Right atrium auricular region (tissue), 2 donors: ENCODE measurements around the gene TANGO2. TPM values are rescaled to one million over a fixed set of nuclear protein-coding genes. Genes with fewer than 3 reads are reported as not detected.

Experiments used
- DNase-seq: peaks from one replicate; pipeline ENCODE4 v3.0.0-alpha.2; 2019; ENCODE audit warnings: low spot score
- H3K27ac ChIP-seq, 2 donors: fragments of 200-600 bp; sonication (generic); 1 replicate in 1 of 2; 2 replicates in 1 of 2; pipeline ENCODE4 v1.5.1; 2016 to 2019
- H3K27me3 ChIP-seq, 2 donors: fragments of 200-600 bp; sonication (generic); one replicate each; pipeline versions ENCODE4 v1.5.1 to v1.6.0; 2017 to 2019
- H3K36me3 ChIP-seq: fragments of 200-600 bp; sonication (generic); one replicate; pipeline ENCODE4 v1.5.1; 2016
- H3K4me1 ChIP-seq, 2 donors: fragments of 200-600 bp; sonication (generic); one replicate each; pipeline versions ENCODE4 v1.5.1 to v1.6.0; 2017 to 2019
- H3K4me3 ChIP-seq, 2 donors: fragments of 200-600 bp; sonication (generic); 1 replicate in 1 of 2; 2 replicates in 1 of 2; pipeline ENCODE4 v1.5.1; 2017 to 2019; ENCODE audit warnings: mild to moderate bottlenecking in 1 of 2, moderate library complexity in 1 of 2
- H3K9me3 ChIP-seq, 2 donors: fragments of 200-600 bp; sonication (generic); one replicate each; pipeline ENCODE4 v1.5.1; 2019
- CTCF ChIP-seq, 2 donors: fragments of 200-600 bp; sonication (generic); IDR thresholded peaks; one replicate each; pipeline ENCODE4 v1.5.1; 2019; ENCODE audit warnings: antibody characterized with exemption in 2 of 2
- total RNA-seq, 2 donors: library from RNA; depleted of rRNA; stranded (reverse); fragments of >200 nt; gene quantifications; one replicate each; pipeline ENCODE4 v1.1.0, GENCODE V29; 2016

The TANGO2 gene
- total RNA-seq, 2 donors from 2014 or later, result 95.2 to 101 TPM

GRCh38 chr22:20062043-20062765 is 41.3 kb downstream of the TANGO2 start:
- Histone ChIP-seq H3K4me1 (peaks cover 0 to 7% of the 10 kb centered on the region in 2 donors), H3K9me3 (no peaks in the 10 kb centered on the region), H3K27me3 (no peaks in the 10 kb centered on the region), H3K36me3 (peaks cover 43% of the 10 kb centered on the region), H3K4me3 (no peak overlapping the region), H3K27ac (no peak overlapping the region)
- no peak for TF ChIP-seq CTCF (IDR thresholded peaks at IDR 0.05)
- DNase-seq, result no peak

- Histone ChIP-seq H3K27me3 (no peaks in the 10 kb centered on the region), H3K36me3 (peaks cover 40% of the 10 kb centered on the region), H3K27ac (no peak overlapping the region), H3K4me1 (peaks cover 0 to 7% of the 10 kb centered on the region in 2 donors), H3K9me3 (no peaks in the 10 kb centered on the region), H3K4me3 (no peak overlapping the region)
- no peak for DNase-seq
- TF ChIP-seq CTCF (IDR thresholded peaks at IDR 0.05), result no peak
Measured at GRCh38 chr22:20062766-20063083, 41.8 kb downstream of the TANGO2 start.

GRCh38 chr22:20063271-20064139 is 42.6 kb downstream of the TANGO2 start:
- H3K27ac ChIP-seq, result no peak overlapping the region
- peaks cover 0 to 7% of the 10 kb centered on the region in 2 donors for H3K4me1 ChIP-seq
- H3K27me3 ChIP-seq, result no peaks in the 10 kb centered on the region
- no peak overlapping the region for H3K4me3 ChIP-seq
- TF ChIP-seq CTCF (IDR thresholded peaks at IDR 0.05), result no peak
- no peak for DNase-seq
- H3K9me3 ChIP-seq, result no peaks in the 10 kb centered on the region
- peaks cover 40% of the 10 kb centered on the region for H3K36me3 ChIP-seq

GRCh38 chr22:20064140-20064480 is 43.2 kb downstream of the TANGO2 start:
- Histone ChIP-seq H3K36me3 (peaks cover 40% of the 10 kb centered on the region), H3K4me1 (peaks cover 0 to 7% of the 10 kb centered on the region in 2 donors), H3K4me3 (no peak overlapping the region), H3K27ac (no peak overlapping the region), H3K9me3 (no peaks in the 10 kb centered on the region), H3K27me3 (no peaks in the 10 kb centered on the region)
- no peak for DNase-seq
- no peak for TF ChIP-seq CTCF (IDR thresholded peaks at IDR 0.05)

- TF ChIP-seq CTCF (IDR thresholded peaks at IDR 0.05), result no peak
- no peaks in the 10 kb centered on the region for H3K27me3 ChIP-seq
- H3K4me1 ChIP-seq, result peaks cover 0 to 7% of the 10 kb centered on the region in 2 donors
- no peak overlapping the region for H3K27ac ChIP-seq
- peaks cover 40% of the 10 kb centered on the region for H3K36me3 ChIP-seq
- DNase-seq, result no peak
- no peak overlapping the region for H3K4me3 ChIP-seq
- H3K9me3 ChIP-seq, result no peaks in the 10 kb centered on the region
Measured at GRCh38 chr22:20064545-20065262, 43.8 kb downstream of the TANGO2 start.
